ENCODE data around the gene NCKIPSD. TPM values are rescaled to one million over a fixed set of nuclear protein-coding genes. Genes with fewer than 3 reads are reported as not detected.
A peak's percentile ranks its signal among the peaks of the same experiment; 100 is the strongest.

NCKIPSD gene
- total RNA-seq, 2 donors from 2014 or later = 27.7 to 27.8 TPM

- Mint-ChIP-seq H3K27ac (no peak overlapping the region), H3K4me3 (peak overlapping the region; percentile 73 to 75), H3K4me1 (ENCODE audit: low read depth) (peaks cover 27% of the 10 kb centered on the region), H3K36me3 (ENCODE audit: insufficient read depth in 2 of 2) (peaks cover 2 to 8% of the 10 kb centered on the region in 2 donors), H3K9me3 (no peaks in the 10 kb centered on the region), H3K27me3 (ENCODE audit: low read depth) (peaks cover 31% of the 10 kb centered on the region)
- DNase-seq (peak; percentile 77 to 84), ATAC-seq (replicated peaks in 1 of 2) (peak in 1 of 2 donors; percentile 5)
Measured at GRCh38 chr3:48661501-48662144, 24.1 kb downstream of the NCKIPSD start.

- ATAC-seq (replicated peaks in 1 of 2) (no peak), DNase-seq (no peak)
- Mint-ChIP-seq H3K9me3 (no peaks in the 10 kb centered on the region), H3K36me3 (ENCODE audit: insufficient read depth in 2 of 2) (peaks cover 2 to 8% of the 10 kb centered on the region in 2 donors), H3K27me3 (ENCODE audit: low read depth) (peaks cover 31% of the 10 kb centered on the region), H3K4me3 (peak overlapping the region; percentile 61 to 73), H3K4me1 (ENCODE audit: low read depth) (peaks cover 29% of the 10 kb centered on the region), H3K27ac (no peak overlapping the region)
Measured at GRCh38 chr3:48660800-48661400, 24.8 kb downstream of the NCKIPSD start.

GRCh38 chr3:48656841-48657281 lies 28.9 kb downstream of the NCKIPSD start:
- peak; percentile 43 to 48 for DNase-seq
- ATAC-seq (replicated peaks in 1 of 2) = peak; percentile 5 to 13

GRCh38 chr3:48656061-48656840 lies 29.5 kb downstream of the NCKIPSD start:
- peak overlapping the region; percentile 87 to 91 for H3K4me3 Mint-ChIP-seq
- H3K27me3 Mint-ChIP-seq (ENCODE audit: low read depth) = peaks cover 11% of the 10 kb centered on the region
- DNase-seq (peak; percentile 92), ATAC-seq (replicated peaks in 1 of 2) (peak; percentile 81)
- H3K36me3 Mint-ChIP-seq (ENCODE audit: insufficient read depth in 2 of 2) = peaks cover 0 to 3% of the 10 kb centered on the region in 2 donors
- no peaks in the 10 kb centered on the region for H3K9me3 Mint-ChIP-seq
- peaks cover 14% of the 10 kb centered on the region for H3K4me1 Mint-ChIP-seq (ENCODE audit: low read depth)
- H3K27ac Mint-ChIP-seq = peak overlapping the region; percentile 86

More at GRCh38 chr3:48656841-48657281, 28.9 kb downstream of the NCKIPSD start:
- H3K9me3 Mint-ChIP-seq = no peaks in the 10 kb centered on the region
- peak overlapping the region; percentile 87 to 91 for H3K4me3 Mint-ChIP-seq
- peaks cover 0 to 3% of the 10 kb centered on the region in 2 donors for H3K36me3 Mint-ChIP-seq (ENCODE audit: insufficient read depth in 2 of 2)
- H3K27ac Mint-ChIP-seq = no peak overlapping the region
- H3K4me1 Mint-ChIP-seq (ENCODE audit: low read depth) = peaks cover 14% of the 10 kb centered on the region
- peaks cover 17% of the 10 kb centered on the region for H3K27me3 Mint-ChIP-seq (ENCODE audit: low read depth)

- H3K4me1 Mint-ChIP-seq (ENCODE audit: low read depth) = peaks cover 14% of the 10 kb centered on the region
- H3K27ac Mint-ChIP-seq = peak overlapping the region; percentile 86
- H3K36me3 Mint-ChIP-seq (ENCODE audit: insufficient read depth in 2 of 2) = peaks cover 0 to 3% of the 10 kb centered on the region in 2 donors
- ATAC-seq (replicated peaks in 1 of 2) (peak; percentile 28 to 46), DNase-seq (peak; percentile 68 to 73)
- H3K4me3 Mint-ChIP-seq = peak overlapping the region; percentile 87 to 91
- H3K9me3 Mint-ChIP-seq = no peaks in the 10 kb centered on the region
- H3K27me3 Mint-ChIP-seq (ENCODE audit: low read depth) = peaks cover 8% of the 10 kb centered on the region
Measured at GRCh38 chr3:48655606-48656005, 30.1 kb downstream of the NCKIPSD start.

GRCh38 chr3:48655063-48655462 lies 30.7 kb downstream of the NCKIPSD start:
- ATAC-seq (replicated peaks in 1 of 2) = no peak
- H3K27ac Mint-ChIP-seq = peak overlapping the region; percentile 69
- H3K27me3 Mint-ChIP-seq (ENCODE audit: low read depth) = peaks cover 5% of the 10 kb centered on the region
- DNase-seq = no peak
- peak overlapping the region; percentile 87 to 91 for H3K4me3 Mint-ChIP-seq
- peaks cover 0 to 3% of the 10 kb centered on the region in 2 donors for H3K36me3 Mint-ChIP-seq (ENCODE audit: insufficient read depth in 2 of 2)
- H3K9me3 Mint-ChIP-seq = no peaks in the 10 kb centered on the region
- H3K4me1 Mint-ChIP-seq (ENCODE audit: low read depth) = peaks cover 14% of the 10 kb centered on the region

- ATAC-seq (replicated peaks in 1 of 2) (no peak), DNase-seq (no peak)
- no peaks in the 10 kb centered on the region for H3K9me3 Mint-ChIP-seq
- peaks cover 0 to 3% of the 10 kb centered on the region in 2 donors for H3K36me3 Mint-ChIP-seq (ENCODE audit: insufficient read depth in 2 of 2)
- no peaks in the 10 kb centered on the region for H3K27me3 Mint-ChIP-seq (ENCODE audit: low read depth)
- H3K4me1 Mint-ChIP-seq (ENCODE audit: low read depth) = peaks cover 14% of the 10 kb centered on the region
- H3K27ac Mint-ChIP-seq = no peak overlapping the region
- no peak overlapping the region for H3K4me3 Mint-ChIP-seq
Measured at GRCh38 chr3:48652923-48653715, 32.6 kb downstream of the NCKIPSD start.

- Mint-ChIP-seq H3K9me3 (no peaks in the 10 kb centered on the region), H3K36me3 (ENCODE audit: insufficient read depth in 2 of 2) (peaks cover 0 to 3% of the 10 kb centered on the region in 2 donors), H3K4me3 (no peak overlapping the region), H3K27ac (no peak overlapping the region), H3K4me1 (ENCODE audit: low read depth) (peaks cover 9% of the 10 kb centered on the region), H3K27me3 (ENCODE audit: low read depth) (no peaks in the 10 kb centered on the region)
- DNase-seq (no peak), ATAC-seq (replicated peaks in 1 of 2) (no peak)
Measured at GRCh38 chr3:48651771-48652170, 33.9 kb downstream of the NCKIPSD start.

- Mint-ChIP-seq H3K9me3 (no peaks in the 10 kb centered on the region), H3K27ac (no peak overlapping the region), H3K27me3 (ENCODE audit: low read depth) (no peaks in the 10 kb centered on the region), H3K4me3 (peak overlapping the region in 1 of 2 donors; percentile 29), H3K4me1 (ENCODE audit: low read depth) (peaks cover 5% of the 10 kb centered on the region), H3K36me3 (ENCODE audit: insufficient read depth in 2 of 2) (peaks cover 0 to 3% of the 10 kb centered on the region in 2 donors)
- no peak for DNase-seq
- ATAC-seq (replicated peaks in 1 of 2) = no peak
Measured at GRCh38 chr3:48650723-48651122, 35.0 kb downstream of the NCKIPSD start.

- DNase-seq (no peak), ATAC-seq (replicated peaks in 1 of 2) (no peak)
- H3K27me3 Mint-ChIP-seq (ENCODE audit: low read depth) = no peaks in the 10 kb centered on the region
- no peak overlapping the region for H3K27ac Mint-ChIP-seq
- H3K36me3 Mint-ChIP-seq (ENCODE audit: insufficient read depth in 2 of 2) = peaks cover 0 to 1% of the 10 kb centered on the region in 2 donors
- H3K4me1 Mint-ChIP-seq (ENCODE audit: low read depth) = no peaks in the 10 kb centered on the region
- no peak overlapping the region for H3K4me3 Mint-ChIP-seq
- H3K9me3 Mint-ChIP-seq = no peaks in the 10 kb centered on the region
Measured at GRCh38 chr3:48648188-48648850, 37.4 kb downstream of the NCKIPSD start.

- ATAC-seq (replicated peaks in 1 of 2) = no peak
- no peak overlapping the region for H3K27ac Mint-ChIP-seq
- H3K9me3 Mint-ChIP-seq = no peaks in the 10 kb centered on the region
- no peak for DNase-seq
- H3K4me3 Mint-ChIP-seq = no peak overlapping the region
- H3K4me1 Mint-ChIP-seq (ENCODE audit: low read depth) = no peaks in the 10 kb centered on the region
- no peaks in the 10 kb centered on the region for H3K27me3 Mint-ChIP-seq (ENCODE audit: low read depth)
- peaks cover 0 to 1% of the 10 kb centered on the region in 2 donors for H3K36me3 Mint-ChIP-seq (ENCODE audit: insufficient read depth in 2 of 2)
Measured at GRCh38 chr3:48647714-48648113, 38.0 kb downstream of the NCKIPSD start.

Measured in activated T-cell treated with anti-CD3 and anti-CD28 coated beads, Interleukin-2, amount 50 U/mL, for 72 hours (primary cell).